ENCODE measurements around the gene SLC3A2. TPM values are rescaled to one million over a fixed set of nuclear protein-coding genes. Genes with fewer than 3 reads are reported as not detected.

The SLC3A2 gene
- total and polyA plus RNA-seq, 2 donors (not counting 3 experiments of a cell fraction or from before 2014, with no cell fraction given), result 208 to 337 TPM

DNA sequence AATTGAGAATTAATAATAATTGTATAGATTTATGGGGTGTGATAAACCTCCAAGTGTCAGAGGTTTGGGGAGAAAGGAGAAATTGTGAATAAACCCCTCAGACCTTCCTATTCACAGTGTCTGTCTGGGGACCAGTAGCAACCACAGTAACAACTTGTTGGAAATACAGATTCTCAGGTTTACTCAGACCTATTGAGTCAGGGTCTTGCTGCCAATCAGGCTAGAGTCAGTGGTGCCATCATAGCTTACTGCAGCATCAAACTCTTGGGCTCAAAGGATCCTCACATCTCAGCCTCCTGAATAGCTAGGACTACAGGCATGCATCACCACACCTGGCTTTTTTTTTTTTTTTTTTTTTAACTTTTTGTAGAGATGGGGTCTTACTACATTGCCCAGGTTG, 17.3 kb downstream of the SLC3A2 start:
- FAIRE-seq (no peak), DNase-seq (ENCODE audit: low read depth, low spot score) (no peak)
- intact Hi-C loops (cut with micrococcal nuclease), result no loop called here
- no peaks in the 10 kb centered on the region for H3K27me3 ChIP-seq (ENCODE audit: control insufficient read depth in 2 of 2, insufficient read depth in 2 of 2, low read length in 2 of 2)
- H3K9ac ChIP-seq (replicated peaks; ENCODE audit: extremely low read depth, insufficient read depth, low read length), result no peak overlapping the region
- H3K27ac ChIP-seq (ENCODE audit: insufficient read depth, low read depth, low read length), result no peak overlapping the region
- no peak overlapping the region for H2AFZ ChIP-seq (ENCODE audit: low read depth, low read length)
- no peaks in the 10 kb centered on the region for H3K9me3 ChIP-seq (replicated peaks; ENCODE audit: control insufficient read depth, insufficient read depth, low read length)
- peaks cover 6% of the 10 kb centered on the region for H3K4me1 ChIP-seq (ENCODE audit: control insufficient read depth, extremely low read depth, insufficient read depth, low read length)
- H3K4me3 ChIP-seq (replicated peaks in 1 of 3; ENCODE audit: insufficient read depth in 1 of 3, low read depth in 1 of 3, low read length in 3 of 3), result no peak overlapping the region
- H3K36me3 ChIP-seq (ENCODE audit: control insufficient read depth in 2 of 2, extremely low read depth in 1 of 2, insufficient read depth in 2 of 2, low read length in 2 of 2), result no peaks in the 10 kb centered on the region
- H3K4me2 ChIP-seq (ENCODE audit: insufficient read depth, low read length), result no peak overlapping the region
- no peaks in the 10 kb centered on the region for H3K9me1 ChIP-seq (replicated peaks; ENCODE audit: control insufficient read depth, extremely low read depth, insufficient read depth, low read length)
- H3K79me2 ChIP-seq (ENCODE audit: control insufficient read depth, insufficient read depth, low read length), result no peaks in the 10 kb centered on the region
- no TSS peak for BruUV-seq (replicated peaks)
- dilution Hi-C loops (cut with MboI; ENCODE audit: extremely low pct_ligation_motif_present, low sequenced_read_pairs), result no loop called here
- H4K20me1 ChIP-seq (replicated peaks; ENCODE audit: control insufficient read depth, extremely low read depth, insufficient read depth, low read length), result no peaks in the 10 kb centered on the region
- no peak for TF ChIP-seq EZH2 (IDR thresholded peaks at IDR 0.05; ENCODE audit: borderline replicate concordance, low read depth, low read length, severe bottlenecking)
- TF ChIP-seq POLR2AphosphoS5 (IDR thresholded peaks at IDR 0.05; ENCODE audit: insufficient read depth, low read depth, low read length), result no peak
- no peak for TF ChIP-seq JUN (IDR thresholded peaks at IDR 0.05; ENCODE audit: borderline replicate concordance, insufficient read depth, insufficient read length, low read depth)
- no peak for TF ChIP-seq POLR2A (IDR thresholded peaks at IDR 0.05; ENCODE audit: low read depth, low read length)
- TF ChIP-seq MYC (IDR thresholded peaks at IDR 0.05; ENCODE audit: low read depth, low read length), result no peak
- TF ChIP-seq CTCF (IDR thresholded peaks at IDR 0.05; ENCODE audit: extremely low read depth in 1 of 2, insufficient read depth in 1 of 2, low read depth in 1 of 2, low read length in 2 of 2), result no peak
- TF ChIP-seq MAX (IDR thresholded peaks at IDR 0.05; ENCODE audit: insufficient read depth, insufficient read length), result no peak
- no peak for TF ChIP-seq FOS (IDR thresholded peaks at IDR 0.05; ENCODE audit: borderline replicate concordance, insufficient read depth, low read length)
- no peak for TF ChIP-seq GATA2 (IDR thresholded peaks at IDR 0.05; ENCODE audit: insufficient read depth, insufficient read length, low read depth, low read length)
- ChIA-PET CTCF (interaction anchor here (1.5 to 2.8 kb wide), 3 partner anchors 8 to 126 kb away, joined by 6 to 11 read pairs (median 8); no protein-coding TSS in a partner anchor), POLR2A (no interaction called here)

Measured in endothelial cell of umbilical vein (primary cell).